Measurements from ENCODE around the gene ASPDH. TPM values are rescaled to one million over a fixed set of nuclear protein-coding genes. Genes with fewer than 3 reads are reported as not detected.

Gene ASPDH
- total and polyA plus RNA-seq, 2 of the 4 experiments (the other 2 are of a cell fraction) = not detected

- H3K4me1 ChIP-seq (ENCODE audit: control insufficient read depth, insufficient read depth, low read length) = no peaks in the 10 kb centered on the region
- intact Hi-C loops (cut with micrococcal nuclease) (no loop called here), dilution Hi-C loops (cut with HindIII; ENCODE audit: low sequenced_read_pairs, unreplicated experiment) (no loop called here), in situ Hi-C loops (cut with MboI; ENCODE audit: low sequenced_read_pairs) (no loop called here)
- TF ChIP-seq RCOR1 (IDR thresholded peaks at IDR 0.05; ENCODE audit: insufficient replicate concordance, low read length) = no peak
- no peak for TF ChIP-seq RAD21 (IDR thresholded peaks at IDR 0.05; ENCODE audit: low read length)
- TF ChIP-seq FOS (IDR thresholded peaks at IDR 0.05; ENCODE audit: low read depth, low read length) = no peak
- TF ChIP-seq SMC3 (IDR thresholded peaks at IDR 0.05; ENCODE audit: low read depth, low read length) = no peak
- TF ChIP-seq, protein P1, sequence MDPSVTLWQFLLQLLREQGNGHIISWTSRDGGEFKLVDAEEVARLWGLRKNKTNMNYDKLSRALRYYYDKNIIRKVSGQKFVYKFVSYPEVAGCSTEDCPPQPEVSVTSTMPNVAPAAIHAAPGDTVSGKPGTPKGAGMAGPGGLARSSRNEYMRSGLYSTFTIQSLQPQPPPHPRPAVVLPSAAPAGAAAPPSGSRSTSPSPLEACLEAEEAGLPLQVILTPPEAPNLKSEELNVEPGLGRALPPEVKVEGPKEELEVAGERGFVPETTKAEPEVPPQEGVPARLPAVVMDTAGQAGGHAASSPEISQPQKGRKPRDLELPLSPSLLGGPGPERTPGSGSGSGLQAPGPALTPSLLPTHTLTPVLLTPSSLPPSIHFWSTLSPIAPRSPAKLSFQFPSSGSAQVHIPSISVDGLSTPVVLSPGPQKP (IDR thresholded peaks at IDR 0.05; ENCODE audit: borderline replicate concordance, low read depth, low read length) = no peak
- TF ChIP-seq MAFK (IDR thresholded peaks at IDR 0.05; ENCODE audit: low read depth, low read length) = no peak
- TF ChIP-seq MAZ (IDR thresholded peaks at IDR 0.05; ENCODE audit: borderline replicate concordance, low read depth, low read length) = no peak
- no peak for TF ChIP-seq MXI1 (IDR thresholded peaks at IDR 0.05; ENCODE audit: borderline replicate concordance, low read depth, low read length)
- no peak for TF ChIP-seq RFX5 (IDR thresholded peaks at IDR 0.05; ENCODE audit: low read depth, low read length)
- no peak for TF ChIP-seq CHD1 (IDR thresholded peaks at IDR 0.05; ENCODE audit: low read depth, low read length)
- TF ChIP-seq, protein P2, sequence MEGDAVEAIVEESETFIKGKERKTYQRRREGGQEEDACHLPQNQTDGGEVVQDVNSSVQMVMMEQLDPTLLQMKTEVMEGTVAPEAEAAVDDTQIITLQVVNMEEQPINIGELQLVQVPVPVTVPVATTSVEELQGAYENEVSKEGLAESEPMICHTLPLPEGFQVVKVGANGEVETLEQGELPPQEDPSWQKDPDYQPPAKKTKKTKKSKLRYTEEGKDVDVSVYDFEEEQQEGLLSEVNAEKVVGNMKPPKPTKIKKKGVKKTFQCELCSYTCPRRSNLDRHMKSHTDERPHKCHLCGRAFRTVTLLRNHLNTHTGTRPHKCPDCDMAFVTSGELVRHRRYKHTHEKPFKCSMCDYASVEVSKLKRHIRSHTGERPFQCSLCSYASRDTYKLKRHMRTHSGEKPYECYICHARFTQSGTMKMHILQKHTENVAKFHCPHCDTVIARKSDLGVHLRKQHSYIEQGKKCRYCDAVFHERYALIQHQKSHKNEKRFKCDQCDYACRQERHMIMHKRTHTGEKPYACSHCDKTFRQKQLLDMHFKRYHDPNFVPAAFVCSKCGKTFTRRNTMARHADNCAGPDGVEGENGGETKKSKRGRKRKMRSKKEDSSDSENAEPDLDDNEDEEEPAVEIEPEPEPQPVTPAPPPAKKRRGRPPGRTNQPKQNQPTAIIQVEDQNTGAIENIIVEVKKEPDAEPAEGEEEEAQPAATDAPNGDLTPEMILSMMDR (conservative IDR thresholded peaks at IDR 0.05; ENCODE audit: low read depth, low read length) = no peak
- TF ChIP-seq POLR2A (IDR thresholded peaks at IDR 0.05; ENCODE audit: low read depth, low read length) = no peak
- no peak for TF ChIP-seq USF2 (IDR thresholded peaks at IDR 0.05; ENCODE audit: low read depth, low read length)
- TF ChIP-seq BHLHE40 (IDR thresholded peaks at IDR 0.05; ENCODE audit: low read depth, low read length) = no peak
- TF ChIP-seq CEBPB (IDR thresholded peaks at IDR 0.05; ENCODE audit: low read depth, low read length) = no peak
- H3K4me2 ChIP-seq (ENCODE audit: low read depth, low read length) = no peak overlapping the region
- WGBS, 2 experiments (ENCODE audit: extremely low coverage in 2 of 2, insufficient read length in 1 of 2) = 93% methylated on average over 22 of the region's 40 CpGs; no CpG with 5 or more reads in 1 of the 2 experiments
- H3K9me1 ChIP-seq (ENCODE audit: insufficient read depth, low read length) = no peaks in the 10 kb centered on the region
- no peak overlapping the region for H2BK120ac ChIP-seq (ENCODE audit: low read depth, low read length)
- ChIA-PET CTCF (no interaction called here), POLR2A (ENCODE audit: unreplicated experiment) (no interaction called here)
- H3K23ac ChIP-seq (ENCODE audit: low read depth, low read length) = no peak overlapping the region
- H3K27ac ChIP-seq (ENCODE audit: insufficient read depth, low read length) = no peak overlapping the region
- H4K5ac ChIP-seq (ENCODE audit: low read depth, low read length) = no peak overlapping the region
- H2AFZ ChIP-seq (replicated peaks; ENCODE audit: low read length, poor library complexity) = no peak overlapping the region
- H2BK15ac ChIP-seq (ENCODE audit: low read depth, low read length) = no peak overlapping the region
- no peaks in the 10 kb centered on the region for H3K9me3 ChIP-seq (ENCODE audit: control insufficient read depth, insufficient read depth, low read length)
- H4K91ac ChIP-seq (ENCODE audit: insufficient read depth, low read depth, low read length) = no peak overlapping the region
- H3K4ac ChIP-seq (ENCODE audit: low read depth, low read length) = no peak overlapping the region
- no peak overlapping the region for H3K14ac ChIP-seq (replicated peaks; ENCODE audit: low read depth, low read length)
- H3K18ac ChIP-seq (ENCODE audit: low read depth, low read length) = no peak overlapping the region
- no TSS peak for BruUV-seq (replicated peaks)
- no peaks in the 10 kb centered on the region for H4K20me1 ChIP-seq (ENCODE audit: insufficient read depth, low read length)
- no peak overlapping the region for H2BK20ac ChIP-seq (ENCODE audit: low read depth, low read length)
- ATAC-seq (ENCODE audit: low read depth) (no peak), DNase-seq (no peak)
- no peak overlapping the region for H2BK5ac ChIP-seq (ENCODE audit: low read depth, low read length, poor library complexity, severe bottlenecking)
- H3K79me1 ChIP-seq (ENCODE audit: low read depth in 1 of 2, low read length in 2 of 2) = no peaks in the 10 kb centered on the region
- no peak overlapping the region for H3K56ac ChIP-seq (ENCODE audit: extremely low read depth, insufficient read depth, low read length)
- H4K8ac ChIP-seq (ENCODE audit: low read depth in 2 of 2, low read length in 2 of 2) = no peak overlapping the region
- no peak overlapping the region for H2AK9ac ChIP-seq (replicated peaks; ENCODE audit: low read depth, low read length, poor library complexity)
- H2AK5ac ChIP-seq (ENCODE audit: low read depth, low read length) = no peak overlapping the region
- no peaks in the 10 kb centered on the region for H3K27me3 ChIP-seq (ENCODE audit: control insufficient read depth, insufficient read depth, low read length)
- H3K9ac ChIP-seq (ENCODE audit: low read depth, low read length) = no peak overlapping the region
- no peaks in the 10 kb centered on the region for H3K36me3 ChIP-seq (ENCODE audit: control insufficient read depth, insufficient read depth, low read length)
- H3K4me3 ChIP-seq (ENCODE audit: insufficient read depth, low read depth, low read length) = no peak overlapping the region
Observed at GRCh38 chr19:50519006-50519575, 5.4 kb upstream of the ASPDH start.
